ENCODE results near the gene TMEM120B.

TMEM120B gene

DNA sequence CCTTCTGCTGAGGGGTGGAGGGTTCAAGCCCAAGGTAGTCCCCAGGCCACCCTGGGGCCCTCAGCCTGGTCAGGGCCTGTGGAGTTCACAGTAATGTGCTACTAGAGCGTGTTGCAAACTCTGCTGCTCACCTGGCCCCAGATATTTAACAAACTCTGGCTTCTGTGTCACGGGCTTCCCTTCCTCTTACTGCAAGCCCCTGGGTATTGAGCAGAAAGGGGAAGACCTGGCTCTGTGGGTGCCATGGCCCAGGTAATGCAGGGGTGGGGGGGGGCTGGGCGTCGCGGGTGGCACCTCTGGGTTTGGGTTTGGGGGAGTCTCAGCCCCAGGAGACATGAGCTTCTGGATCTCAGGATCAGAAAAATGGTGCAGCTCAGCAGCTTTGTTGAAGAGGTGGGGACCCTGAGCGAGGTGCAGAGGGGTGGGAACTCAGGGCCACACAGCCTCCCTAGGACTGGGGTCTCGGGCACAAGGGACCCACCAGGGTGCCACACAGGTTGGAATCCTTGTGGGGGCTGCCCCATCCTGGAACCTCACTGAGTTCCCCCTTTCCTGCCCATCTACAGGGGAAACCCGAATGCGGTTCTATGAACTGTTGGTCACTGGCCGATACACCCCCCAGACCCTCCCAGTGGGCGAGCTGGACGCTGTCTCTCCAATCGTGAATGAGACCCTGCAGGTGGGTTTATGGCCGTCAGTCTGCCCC is 95.2 kb downstream of the TMEM120B start:
- DNase-seq (ENCODE audit: low read depth) = no peak
- TF ChIP-seq, protein P1, sequence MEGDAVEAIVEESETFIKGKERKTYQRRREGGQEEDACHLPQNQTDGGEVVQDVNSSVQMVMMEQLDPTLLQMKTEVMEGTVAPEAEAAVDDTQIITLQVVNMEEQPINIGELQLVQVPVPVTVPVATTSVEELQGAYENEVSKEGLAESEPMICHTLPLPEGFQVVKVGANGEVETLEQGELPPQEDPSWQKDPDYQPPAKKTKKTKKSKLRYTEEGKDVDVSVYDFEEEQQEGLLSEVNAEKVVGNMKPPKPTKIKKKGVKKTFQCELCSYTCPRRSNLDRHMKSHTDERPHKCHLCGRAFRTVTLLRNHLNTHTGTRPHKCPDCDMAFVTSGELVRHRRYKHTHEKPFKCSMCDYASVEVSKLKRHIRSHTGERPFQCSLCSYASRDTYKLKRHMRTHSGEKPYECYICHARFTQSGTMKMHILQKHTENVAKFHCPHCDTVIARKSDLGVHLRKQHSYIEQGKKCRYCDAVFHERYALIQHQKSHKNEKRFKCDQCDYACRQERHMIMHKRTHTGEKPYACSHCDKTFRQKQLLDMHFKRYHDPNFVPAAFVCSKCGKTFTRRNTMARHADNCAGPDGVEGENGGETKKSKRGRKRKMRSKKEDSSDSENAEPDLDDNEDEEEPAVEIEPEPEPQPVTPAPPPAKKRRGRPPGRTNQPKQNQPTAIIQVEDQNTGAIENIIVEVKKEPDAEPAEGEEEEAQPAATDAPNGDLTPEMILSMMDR (conservative IDR thresholded peaks at IDR 0.05; ENCODE audit: control insufficient read depth, insufficient read depth, low read depth, low read length) = no peak
- no peak overlapping the region for H3K4me3 ChIP-seq (ENCODE audit: control insufficient read depth, low read depth, low read length)

DNA sequence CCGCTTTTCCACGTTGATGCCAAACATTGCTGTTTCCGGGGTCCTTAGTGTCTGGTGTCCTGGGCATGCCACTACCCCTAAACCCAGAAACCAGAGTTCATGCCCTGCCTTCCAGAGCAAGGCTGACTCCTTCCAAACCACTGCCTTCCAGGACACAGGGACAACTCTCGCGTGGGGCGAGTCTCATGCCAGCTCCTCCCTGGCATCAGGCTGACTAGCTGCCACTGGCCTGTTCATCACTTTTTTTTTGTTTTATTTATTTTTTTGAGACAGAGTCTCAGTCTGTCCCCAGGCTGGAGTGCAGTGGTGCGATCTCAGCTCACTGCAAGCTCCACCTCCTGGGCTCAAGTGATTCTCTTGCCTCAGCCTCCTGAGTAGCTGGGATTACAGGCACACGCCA is 96.1 kb downstream of the TMEM120B start:
- TF ChIP-seq, protein P1 (conservative IDR thresholded peaks at IDR 0.05; ENCODE audit: control insufficient read depth, insufficient read depth, low read depth, low read length) = no peak
- no peak for DNase-seq (ENCODE audit: low read depth)
- H3K4me3 ChIP-seq (ENCODE audit: control insufficient read depth, low read depth, low read length) = no peak overlapping the region

DNA sequence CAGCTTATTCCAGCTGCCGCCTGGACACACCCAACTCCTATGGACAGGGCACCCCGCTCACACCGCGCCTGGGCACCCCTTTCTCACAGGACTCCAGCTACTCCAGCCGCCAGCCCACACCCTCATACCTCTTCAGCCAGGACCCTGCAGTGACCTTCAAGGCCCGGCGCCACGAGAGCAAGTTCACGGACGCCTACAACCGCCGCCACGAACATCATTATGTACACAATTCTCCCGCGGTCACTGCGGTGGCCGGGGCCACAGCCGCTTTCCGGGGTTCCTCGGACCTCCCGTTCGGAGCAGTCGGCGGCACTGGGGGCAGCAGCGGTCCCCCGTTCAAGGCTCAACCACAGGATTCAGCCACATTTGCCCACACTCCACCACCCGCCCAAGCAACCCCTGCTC is 97.2 kb downstream of the TMEM120B start:
- DNase-seq (ENCODE audit: low read depth) = no peak
- no peak overlapping the region for H3K4me3 ChIP-seq (ENCODE audit: control insufficient read depth, low read depth, low read length)
- TF ChIP-seq, protein P1 (conservative IDR thresholded peaks at IDR 0.05; ENCODE audit: control insufficient read depth, insufficient read depth, low read depth, low read length) = no peak

DNA sequence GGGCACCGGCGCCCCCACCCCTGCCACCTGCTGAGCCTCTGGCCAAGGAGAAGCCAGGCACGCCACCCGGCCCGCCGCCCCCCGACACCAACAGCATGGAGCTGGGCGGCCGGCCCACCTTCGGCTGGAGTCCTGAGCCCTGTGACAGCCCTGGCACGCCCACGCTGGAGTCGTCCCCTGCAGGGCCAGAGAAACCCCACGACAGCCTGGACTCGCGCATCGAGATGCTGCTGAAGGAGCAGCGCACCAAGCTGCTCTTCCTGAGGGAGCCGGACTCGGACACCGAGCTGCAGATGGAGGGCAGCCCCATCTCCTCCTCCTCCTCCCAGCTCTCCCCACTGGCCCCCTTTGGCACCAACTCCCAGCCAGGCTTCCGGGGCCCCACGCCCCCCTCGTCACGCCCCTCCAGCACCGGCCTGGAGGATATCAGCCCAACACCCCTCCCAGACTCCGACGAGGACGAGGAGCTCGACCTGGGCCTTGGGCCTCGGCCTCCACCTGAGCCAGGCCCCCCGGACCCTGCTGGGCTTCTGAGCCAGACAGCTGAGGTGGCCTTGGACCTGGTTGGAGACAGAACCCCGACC is 97.8 kb downstream of the TMEM120B start:
- DNase-seq (ENCODE audit: low read depth) = no peak
- no peak overlapping the region for H3K4me3 ChIP-seq (ENCODE audit: control insufficient read depth, low read depth, low read length)
- TF ChIP-seq, protein P1 (conservative IDR thresholded peaks at IDR 0.05; ENCODE audit: control insufficient read depth, insufficient read depth, low read depth, low read length) = no peak

DNA sequence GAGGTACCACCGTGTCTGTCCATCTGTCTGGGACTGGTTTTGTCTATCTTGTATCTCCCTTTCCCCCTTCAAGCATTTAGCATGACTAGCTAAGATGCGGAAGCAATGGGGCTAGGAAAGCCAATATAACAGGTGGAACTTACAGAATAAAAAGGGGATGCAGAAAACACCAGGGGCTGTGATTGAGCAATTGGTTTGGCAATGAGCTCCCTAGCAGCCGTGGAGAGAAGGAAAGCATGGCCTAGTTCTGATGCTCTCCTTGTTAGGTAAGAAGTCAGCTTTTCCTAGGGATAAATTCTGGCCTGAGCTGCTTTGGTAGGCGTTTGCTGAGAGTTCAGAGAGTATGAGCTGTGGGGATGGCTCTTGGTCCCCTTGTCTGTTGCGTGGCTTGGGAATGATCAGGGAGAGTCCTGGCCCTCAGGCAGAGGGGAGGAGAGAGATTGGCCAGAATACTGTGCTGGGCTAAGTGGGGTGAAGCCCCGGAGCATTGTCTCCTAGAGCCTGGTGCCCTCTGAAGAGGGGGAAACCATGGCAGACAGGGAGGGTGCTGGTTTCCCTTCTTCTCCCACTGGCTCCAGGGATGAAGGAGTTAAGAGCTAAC is 98.4 kb downstream of the TMEM120B start:
- TF ChIP-seq, protein P1 (conservative IDR thresholded peaks at IDR 0.05; ENCODE audit: control insufficient read depth, insufficient read depth, low read depth, low read length) = no peak
- H3K4me3 ChIP-seq (ENCODE audit: control insufficient read depth, low read depth, low read length) = peak overlapping the region; percentile 71
- DNase-seq (ENCODE audit: low read depth) = peak; percentile 31

DNA sequence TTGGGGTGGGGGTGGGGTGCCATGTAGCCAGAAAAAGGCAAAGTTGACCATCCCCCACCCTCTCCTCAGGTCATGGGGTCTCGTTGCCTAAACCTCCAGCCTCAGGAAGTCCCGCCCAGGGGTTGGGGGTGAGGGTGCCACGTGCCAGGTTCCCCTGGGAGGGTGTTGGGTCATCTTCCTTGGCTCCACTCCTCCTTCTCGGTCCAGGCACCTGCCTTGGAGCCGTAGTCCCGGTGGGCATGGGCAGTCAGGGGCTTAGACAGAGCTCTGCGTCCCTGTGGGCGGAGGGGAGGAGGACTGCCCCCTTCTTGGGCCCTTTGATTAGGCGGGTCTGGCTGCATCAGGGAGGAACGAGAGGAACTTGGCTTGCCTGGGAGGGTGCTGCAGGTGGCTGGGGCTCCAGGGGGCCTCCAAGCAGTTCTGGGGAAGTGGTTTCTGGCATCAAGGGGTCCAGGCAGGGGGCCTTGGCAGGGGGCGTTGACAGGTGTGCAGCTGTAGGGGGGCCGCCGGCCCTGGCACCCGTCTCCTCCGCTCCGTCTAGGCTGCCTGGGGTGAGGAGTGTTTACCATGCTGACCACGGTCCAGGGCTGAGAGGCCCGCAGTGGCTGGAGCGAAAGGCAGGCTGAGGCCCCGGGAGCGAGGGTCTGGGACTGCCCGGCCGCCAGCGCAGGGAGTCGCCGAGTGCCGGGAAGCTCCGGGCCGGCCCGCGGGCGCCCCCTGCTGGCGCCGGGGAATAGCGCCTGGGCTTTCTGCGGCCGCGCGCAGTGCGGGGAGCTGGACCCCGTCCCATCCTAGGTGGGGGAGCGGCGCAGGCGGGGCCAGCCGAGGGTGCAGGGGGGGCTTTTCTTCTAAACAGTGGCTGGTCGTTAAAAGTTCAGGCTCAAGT is 99.1 kb downstream of the TMEM120B start:
- peak overlapping the region; percentile 71 for H3K4me3 ChIP-seq (ENCODE audit: control insufficient read depth, low read depth, low read length)
- peak; percentile 61 for DNase-seq (ENCODE audit: low read depth)
- TF ChIP-seq, protein P1 (conservative IDR thresholded peaks at IDR 0.05; ENCODE audit: control insufficient read depth, insufficient read depth, low read depth, low read length) = no peak
